ENCODE results near the gene PDE7B.
"Not testable (repeated sequence)": the region's sequence is repeated elsewhere in the genome, so short reads cannot be mapped to it uniquely, and the experiment has no call there.

Gene PDE7B

GRCh38 chr6:136210398-136211165, 359.1 kb downstream of the PDE7B start:
- DNase-seq = no peak

- DNase-seq = no peak
Observed at GRCh38 chr6:136212608-136213007, 361.1 kb downstream of the PDE7B start.

GRCh38 chr6:136213012-136213539, 361.6 kb downstream of the PDE7B start:
- DNase-seq = no peak

- no peak for DNase-seq
Observed at GRCh38 chr6:136213853-136214252, 362.4 kb downstream of the PDE7B start.

GRCh38 chr6:136216503-136217401, 365.3 kb downstream of the PDE7B start:
- no peak for DNase-seq

- not testable (repeated sequence) for DNase-seq
Observed at GRCh38 chr6:136224974-136225373, 373.5 kb downstream of the PDE7B start.

GRCh38 chr6:136225496-136225895, 374.0 kb downstream of the PDE7B start:
- DNase-seq = no peak

- DNase-seq = no peak
Observed at GRCh38 chr6:136226027-136226673, 374.6 kb downstream of the PDE7B start.

GRCh38 chr6:136226674-136227377, 375.3 kb downstream of the PDE7B start:
- no peak for DNase-seq

- no peak for DNase-seq
Observed at GRCh38 chr6:136228814-136229213, 377.3 kb downstream of the PDE7B start.

- DNase-seq = no peak
Observed at GRCh38 chr6:136230219-136230853, 378.8 kb downstream of the PDE7B start.

- DNase-seq = no peak
Observed at GRCh38 chr6:136232701-136233100, 381.2 kb downstream of the PDE7B start.

- DNase-seq = no peak
Observed at GRCh38 chr6:136235233-136235564, 383.7 kb downstream of the PDE7B start.

GRCh38 chr6:136236466-136237293, 385.2 kb downstream of the PDE7B start:
- DNase-seq = no peak

GRCh38 chr6:136244061-136244616, 392.6 kb downstream of the PDE7B start:
- no peak for DNase-seq
